Trophoblast cell (in vitro differentiated cells and primary cell): ENCODE measurements around the gene ZIK1.

ENCODE experiments used
- DNase-seq, 2 donors: peaks; one replicate each; pipeline ENCODE4 v3.0.0-alpha.2; 2016
- H2AFZ ChIP-seq: 2 replicates; pipeline ENCODE4 v1.6.1; 2013; ENCODE audit warnings: low read length, moderate library complexity, mild to moderate bottlenecking; ENCODE audit not compliant: insufficient read depth, poor library complexity
- H2AK5ac ChIP-seq: 2 replicates; pipeline ENCODE4 v1.6.1; 2013; ENCODE audit warnings: mild to moderate bottlenecking, low read length
- H2BK120ac ChIP-seq: 2 replicates; pipeline ENCODE4 v1.6.1; 2013; ENCODE audit warnings: low read length, mild to moderate bottlenecking, moderate library complexity; ENCODE audit not compliant: insufficient read depth, poor library complexity
- H2BK12ac ChIP-seq: 2 replicates; pipeline ENCODE4 v1.6.1; 2013; ENCODE audit warnings: mild to moderate bottlenecking, low read length, moderate library complexity
- H2BK5ac ChIP-seq: 2 replicates; pipeline ENCODE4 v1.6.1; 2013; ENCODE audit warnings: low read length, low read depth, moderate library complexity, mild to moderate bottlenecking; ENCODE audit not compliant: poor library complexity
- H3K14ac ChIP-seq: 2 replicates; pipeline ENCODE4 v1.6.1; 2013; ENCODE audit warnings: mild to moderate bottlenecking, low read length
- H3K18ac ChIP-seq: 2 replicates; pipeline ENCODE4 v1.6.1; 2013; ENCODE audit warnings: mild to moderate bottlenecking, low read length
- H3K23ac ChIP-seq: 2 replicates; pipeline ENCODE4 v1.6.1; 2013; ENCODE audit warnings: low read length
- H3K27ac ChIP-seq: 2 replicates; pipeline ENCODE4 v1.5.1; 2013; ENCODE audit warnings: low read depth, mild to moderate bottlenecking, inconsistent platforms, low read length, moderate library complexity
- H3K27me3 ChIP-seq: 2 replicates; pipeline ENCODE4 v1.6.1; 2013; ENCODE audit warnings: inconsistent platforms, mild to moderate bottlenecking, low read length, moderate library complexity; ENCODE audit not compliant: insufficient read depth
- H3K36me3 ChIP-seq, 2 experiments: 1 replicate in 1 of 2; 2 replicates in 1 of 2; pipeline ENCODE4 v1.6.1; 2013; ENCODE audit warnings: low read length in 2 of 2, mild to moderate bottlenecking in 2 of 2, moderate library complexity in 1 of 2; ENCODE audit not compliant: insufficient read depth in 2 of 2, control insufficient read depth in 1 of 2
- H3K4ac ChIP-seq: 2 replicates; pipeline ENCODE4 v1.6.1; 2013; ENCODE audit warnings: low read depth, mild to moderate bottlenecking, low read length, moderate library complexity
- H3K4me1 ChIP-seq, 2 experiments: 1 replicate in 1 of 2; 2 replicates in 1 of 2; pipeline ENCODE4 v1.6.1; 2013; ENCODE audit warnings: low read length in 2 of 2, mild to moderate bottlenecking in 2 of 2, moderate library complexity in 1 of 2; ENCODE audit not compliant: insufficient read depth in 2 of 2, control insufficient read depth in 1 of 2
- H3K4me2 ChIP-seq: 2 replicates; pipeline ENCODE4 v1.6.1; 2013; ENCODE audit warnings: inconsistent platforms, mild to moderate bottlenecking, low read length, moderate library complexity
- H3K4me3 ChIP-seq: 2 replicates; pipeline ENCODE4 v1.5.1; 2013; ENCODE audit warnings: mild to moderate bottlenecking, low read depth, low read length, inconsistent platforms
- H3K79me1 ChIP-seq: one replicate; pipeline ENCODE4 v1.6.1; 2013; ENCODE audit warnings: low read length
- H3K79me2 ChIP-seq: 2 replicates; pipeline ENCODE4 v1.6.1; 2013; ENCODE audit warnings: low read length, mild to moderate bottlenecking; ENCODE audit not compliant: control insufficient read depth, insufficient read depth, poor library complexity
- H3K9ac ChIP-seq: 2 replicates; pipeline ENCODE4 v1.6.1; 2013; ENCODE audit warnings: mild to moderate bottlenecking, low read length
- H3K9me3 ChIP-seq: 2 replicates; pipeline ENCODE4 v1.6.1; 2013; ENCODE audit warnings: low read depth, mild to moderate bottlenecking, control low read depth, inconsistent platforms, low read length; ENCODE audit not compliant: insufficient read depth
- H4K12ac ChIP-seq: 2 replicates; pipeline ENCODE4 v1.6.1; 2013; ENCODE audit warnings: low read depth, mild to moderate bottlenecking, low read length, moderate library complexity
- H4K8ac ChIP-seq: 2 replicates; pipeline ENCODE4 v1.6.1; 2013; ENCODE audit warnings: low read depth, mild to moderate bottlenecking, low read length, moderate library complexity
- H4K91ac ChIP-seq: one replicate; pipeline ENCODE4 v1.6.1; 2013; ENCODE audit warnings: low read depth, mild to moderate bottlenecking, low read length, moderate library complexity
- WGBS: extraction: QIAGEN DNeasy Blood & Tissue Kit; methylation state at CpG from one replicate; pipeline ENCODE4 v1.1.7; 2013; ENCODE audit warnings: missing lambda C conversion rate; ENCODE audit not compliant: insufficient read length, insufficient coverage; ENCODE audit errors: extremely low coverage; 5-methylcytosine and 5-hydroxymethylcytosine counted together

Gene ZIK1

GRCh38 chr19:57611113-57611512, 27.2 kb downstream of the ZIK1 start:
- H3K23ac ChIP-seq = no peak overlapping the region
- peaks cover 13% of the 10 kb centered on the region for H3K9me3 ChIP-seq
- H4K91ac ChIP-seq = no peak overlapping the region
- H3K27ac ChIP-seq = no peak overlapping the region
- no peak overlapping the region for H2AK5ac ChIP-seq
- no peak overlapping the region for H4K12ac ChIP-seq
- H4K8ac ChIP-seq = no peak overlapping the region
- no peak overlapping the region for H3K4me2 ChIP-seq
- H2BK5ac ChIP-seq = no peak overlapping the region
- no peak overlapping the region for H3K14ac ChIP-seq
- H3K27me3 ChIP-seq = no peaks in the 10 kb centered on the region
- no peak overlapping the region for H2BK12ac ChIP-seq
- H3K9ac ChIP-seq = no peak overlapping the region
- H3K4me3 ChIP-seq = no peak overlapping the region
- peaks cover 5% of the 10 kb centered on the region for H3K79me1 ChIP-seq
- no peak overlapping the region for H3K4ac ChIP-seq
- peaks cover 6 to 21% of the 10 kb centered on the region in 2 experiments for H3K36me3 ChIP-seq
- H3K79me2 ChIP-seq = peaks cover 14% of the 10 kb centered on the region
- no peak overlapping the region for H2AFZ ChIP-seq
- no CpG with 5 or more reads among the region's 4 CpGs for WGBS
- H3K4me1 ChIP-seq = peaks cover 5 to 10% of the 10 kb centered on the region in 2 experiments
- no peak for DNase-seq
- H2BK120ac ChIP-seq = no peak overlapping the region
- no peak overlapping the region for H3K18ac ChIP-seq

GRCh38 chr19:57613941-57614743, 30.2 kb downstream of the ZIK1 start, which contains the start of gene ZNF134:
Gene ZNF134 (plus strand): TSS chr19:57614242. CDS start chr19:57619469, 5,227 bp downstream.
- H4K91ac ChIP-seq = peak within 1 kb of the TSS; percentile 85
- no peak within 1 kb of the TSS for H2BK12ac ChIP-seq
- H3K9ac ChIP-seq = peak within 1 kb of the TSS; percentile 81
- peak within 1 kb of the TSS; percentile 94 for H4K12ac ChIP-seq
- peak within 1 kb of the TSS; percentile 78 for H3K4ac ChIP-seq
- H2AFZ ChIP-seq = peak within 1 kb of the TSS; percentile 95
- peak within 1 kb of the TSS; percentile 96 for H4K8ac ChIP-seq
- WGBS = no CpG with 5 or more reads among the region's 64 CpGs
- no peak within 1 kb of the TSS for H3K27ac ChIP-seq
- no peak within 1 kb of the TSS for H3K23ac ChIP-seq
- no peak within 1 kb of the TSS for H2BK5ac ChIP-seq
- peak; percentile 92 to 95 for DNase-seq
- H3K18ac ChIP-seq = peak within 1 kb of the TSS; percentile 26
- H3K4me1 ChIP-seq = peaks cover 5 to 10% of the 10 kb centered on the region in 2 experiments
- H3K14ac ChIP-seq = peak within 1 kb of the TSS; percentile 40
- H3K27me3 ChIP-seq = no peaks in the 10 kb centered on the region
- H3K36me3 ChIP-seq = peaks cover 24 to 39% of the 10 kb centered on the region in 2 experiments
- H3K9me3 ChIP-seq = peaks cover 35% of the 10 kb centered on the region
- peak within 1 kb of the TSS; percentile 60 for H2AK5ac ChIP-seq
- H3K79me2 ChIP-seq = peaks cover 14% of the 10 kb centered on the region
- H3K4me3 ChIP-seq = peak within 1 kb of the TSS; percentile 92
- H3K79me1 ChIP-seq = peaks cover 5% of the 10 kb centered on the region
- peak within 1 kb of the TSS; percentile 39 for H2BK120ac ChIP-seq
- H3K4me2 ChIP-seq = peak within 1 kb of the TSS; percentile 66

DNA sequence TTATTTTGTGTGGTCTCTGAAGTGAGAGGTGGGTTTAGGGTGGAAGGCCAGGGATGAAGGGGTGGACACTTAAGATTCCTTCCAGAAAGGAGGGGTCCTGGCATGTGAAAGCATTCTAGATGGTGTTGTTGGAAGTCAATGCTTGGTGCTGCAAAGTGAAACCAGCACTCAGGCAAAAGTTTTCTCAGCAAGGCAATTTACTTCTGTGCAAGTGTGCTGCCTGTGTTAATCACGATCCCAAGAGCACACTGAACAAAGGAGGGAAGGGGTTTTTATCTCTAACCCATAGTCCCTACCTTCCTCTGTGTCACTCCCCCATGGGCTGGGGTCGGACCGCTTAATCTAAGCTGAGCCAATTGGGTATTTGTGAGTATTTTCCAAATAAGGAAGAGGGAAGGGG, 31.4 kb downstream of the ZIK1 start:
- Histone ChIP-seq H3K4me2 (peak overlapping the region; percentile 66), H4K8ac (no peak overlapping the region), H3K23ac (no peak overlapping the region), H3K79me1 (peaks cover 5% of the 10 kb centered on the region), H3K14ac (no peak overlapping the region), H2BK12ac (no peak overlapping the region), H3K18ac (no peak overlapping the region), H3K9me3 (peaks cover 45% of the 10 kb centered on the region), H3K36me3 (peaks cover 33 to 51% of the 10 kb centered on the region in 2 experiments), H2BK120ac (no peak overlapping the region), H3K27me3 (no peaks in the 10 kb centered on the region), H3K27ac (no peak overlapping the region), H4K12ac (no peak overlapping the region), H3K4ac (peak overlapping the region; percentile 51), H3K4me1 (peaks cover 5 to 10% of the 10 kb centered on the region in 2 experiments), H2AFZ (no peak overlapping the region), H4K91ac (no peak overlapping the region), H3K79me2 (peaks cover 14% of the 10 kb centered on the region), H2AK5ac (no peak overlapping the region), H3K9ac (no peak overlapping the region), H3K4me3 (no peak overlapping the region), H2BK5ac (no peak overlapping the region)
- no CpG with 5 or more reads among the region's 3 CpGs for WGBS
- DNase-seq = no peak

GRCh38 chr19:57620673-57621348, 36.9 kb downstream of the ZIK1 start:
- Histone ChIP-seq H2BK5ac (no peak overlapping the region), H3K9ac (no peak overlapping the region), H3K27ac (no peak overlapping the region), H3K23ac (no peak overlapping the region), H3K9me3 (peaks cover 49% of the 10 kb centered on the region), H3K4ac (no peak overlapping the region), H3K4me1 (no peaks in the 10 kb centered on the region), H3K4me2 (no peak overlapping the region), H2BK12ac (no peak overlapping the region), H4K12ac (no peak overlapping the region), H3K36me3 (peaks cover 43 to 72% of the 10 kb centered on the region in 2 experiments), H3K27me3 (no peaks in the 10 kb centered on the region), H3K14ac (no peak overlapping the region), H2BK120ac (no peak overlapping the region), H4K91ac (no peak overlapping the region), H3K79me1 (no peaks in the 10 kb centered on the region), H3K4me3 (peak overlapping the region; percentile 6), H2AK5ac (no peak overlapping the region), H4K8ac (no peak overlapping the region), H2AFZ (no peak overlapping the region), H3K79me2 (no peaks in the 10 kb centered on the region), H3K18ac (no peak overlapping the region)
- no CpG with 5 or more reads among the region's 10 CpGs for WGBS
- no peak for DNase-seq
